MG63 (cell line): Measurements from ENCODE around the gene SLC26A11. TPM values are rescaled to one million over a fixed set of nuclear protein-coding genes. Genes with fewer than 3 reads are reported as not detected.
A peak's percentile ranks its signal among the peaks of the same experiment; 100 is the strongest.
"Not testable (repeated sequence)": the region's sequence is repeated elsewhere in the genome, so short reads cannot be mapped to it uniquely, and the experiment has no call there.

ENCODE experiments used
- DNase-seq: peaks from one replicate; pipeline ENCODE4 v3.0.0-alpha.2; 2020
- H3K27me3 ChIP-seq: fragments of 250-450 bp; sonication (Bioruptor Pico); 2 replicates; pipeline ENCODE4 v1.5.1; 2020; ENCODE audit warnings: mild to moderate bottlenecking, moderate library complexity
- H3K36me3 ChIP-seq: fragments of 250-450 bp; sonication (Bioruptor Pico); 2 replicates; pipeline ENCODE4 v1.5.1; 2020; ENCODE audit warnings: mild to moderate bottlenecking, moderate library complexity
- H3K4me3 ChIP-seq: fragments of 250-450 bp; sonication (Bioruptor Pico); 2 replicates; pipeline ENCODE4 v1.5.1; 2020; ENCODE audit warnings: mild to moderate bottlenecking, moderate library complexity
- H3K9me3 ChIP-seq: fragments of 250-450 bp; sonication (Bioruptor Pico); 2 replicates; pipeline ENCODE4 v1.5.1; 2020; ENCODE audit warnings: mild to moderate bottlenecking, moderate library complexity
- total RNA-seq: library from RNA; depleted of rRNA; stranded (reverse); fragments of >200 nt; shearing (Covaris generic); gene quantifications from 2 replicates; pipeline ENCODE4 v1.2.3, GENCODE V29; 2014; ENCODE audit warnings: low replicate concordance

SLC26A11 gene
- total RNA-seq, 1 experiment from 2014 or later: 7.3 TPM

DNA sequence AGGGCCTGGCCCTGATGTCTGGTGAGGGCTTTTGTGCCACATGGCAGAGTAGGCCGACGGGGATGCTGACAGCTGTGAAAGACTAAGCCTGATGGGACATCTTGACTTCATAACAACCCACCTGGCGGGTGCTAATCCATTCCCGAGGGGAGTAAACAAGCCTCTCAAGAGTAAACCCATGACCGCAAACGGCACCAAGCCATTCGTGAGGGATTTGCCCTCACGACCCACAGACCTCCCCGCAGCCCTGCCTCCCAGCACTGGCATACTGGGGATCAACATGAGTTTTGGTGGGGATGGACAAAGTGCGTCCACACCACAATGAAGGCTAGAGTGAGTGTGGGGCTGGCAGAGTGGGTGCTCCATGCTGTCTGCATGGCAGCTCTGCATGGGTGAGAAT lies 52.1 kb downstream of the SLC26A11 start:
- Histone ChIP-seq H3K27me3 (no peaks in the 10 kb centered on the region), H3K4me3 (no peak overlapping the region), H3K36me3 (peaks cover 42% of the 10 kb centered on the region), H3K9me3 (0 out of 2 replicates have a peak, but pooled peaks cover 2% of the 10 kb centered on the region)
- no peak for DNase-seq

DNA sequence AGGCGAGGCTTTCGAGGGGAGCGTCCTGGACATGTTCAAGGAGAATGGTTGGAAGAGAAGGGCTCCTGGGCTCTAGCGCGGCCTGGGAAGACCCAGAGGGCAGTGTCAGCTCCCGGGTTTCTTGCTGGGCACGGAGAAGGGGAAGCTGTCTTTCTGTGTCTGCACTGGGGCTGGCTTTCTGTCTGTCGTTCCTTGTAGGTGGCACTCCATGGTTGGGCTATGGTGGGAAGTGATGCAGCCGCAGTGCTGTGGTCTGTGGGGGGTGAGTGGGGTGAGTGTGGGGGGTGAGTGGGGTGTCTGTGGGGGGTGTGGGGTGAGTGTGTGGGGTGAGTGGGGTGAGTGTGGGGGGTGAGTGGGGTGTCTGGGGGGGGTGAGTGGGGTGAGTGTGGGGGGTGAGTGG lies 54.1 kb downstream of the SLC26A11 start:
- H3K36me3 ChIP-seq: peaks cover 28% of the 10 kb centered on the region
- DNase-seq: no peak
- no peaks in the 10 kb centered on the region for H3K27me3 ChIP-seq
- no peak overlapping the region for H3K4me3 ChIP-seq
- H3K9me3 ChIP-seq: 0 out of 2 replicates have a peak, but pooled peaks cover 2% of the 10 kb centered on the region

DNA sequence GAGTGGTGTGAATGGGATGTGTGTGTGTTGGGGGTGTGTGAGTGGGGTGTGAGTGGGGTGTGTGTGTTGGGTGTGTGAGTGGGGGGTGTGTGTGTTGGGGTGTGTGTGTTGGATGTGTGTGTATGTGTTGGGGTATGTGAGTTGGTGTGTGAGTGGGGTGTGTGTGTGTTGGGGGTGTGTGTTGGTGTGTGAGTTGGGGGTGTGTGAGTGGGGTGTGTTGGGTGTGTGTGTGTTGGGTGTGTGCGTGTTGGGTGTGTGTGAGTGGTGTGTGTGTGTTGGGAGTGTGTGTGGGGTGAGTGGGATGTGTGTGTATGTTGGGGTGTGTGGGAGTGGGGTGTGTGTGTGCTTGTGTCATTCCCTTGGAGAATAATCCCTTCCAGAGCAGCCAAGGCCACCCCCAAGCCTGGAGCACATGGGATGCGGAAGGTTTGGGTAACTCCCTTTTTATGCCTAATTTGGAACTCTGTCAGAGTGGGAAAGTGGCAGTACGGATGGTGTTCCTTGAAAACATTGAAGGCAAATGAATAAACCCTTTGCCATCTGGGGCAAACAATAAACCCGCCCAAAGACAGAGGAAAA lies 54.7 kb downstream of the SLC26A11 start:
- Histone ChIP-seq H3K9me3 (0 out of 2 replicates have a peak, but pooled peaks cover 2% of the 10 kb centered on the region), H3K36me3 (peaks cover 25% of the 10 kb centered on the region), H3K4me3 (no peak overlapping the region), H3K27me3 (no peaks in the 10 kb centered on the region)
- DNase-seq: no peak

DNA sequence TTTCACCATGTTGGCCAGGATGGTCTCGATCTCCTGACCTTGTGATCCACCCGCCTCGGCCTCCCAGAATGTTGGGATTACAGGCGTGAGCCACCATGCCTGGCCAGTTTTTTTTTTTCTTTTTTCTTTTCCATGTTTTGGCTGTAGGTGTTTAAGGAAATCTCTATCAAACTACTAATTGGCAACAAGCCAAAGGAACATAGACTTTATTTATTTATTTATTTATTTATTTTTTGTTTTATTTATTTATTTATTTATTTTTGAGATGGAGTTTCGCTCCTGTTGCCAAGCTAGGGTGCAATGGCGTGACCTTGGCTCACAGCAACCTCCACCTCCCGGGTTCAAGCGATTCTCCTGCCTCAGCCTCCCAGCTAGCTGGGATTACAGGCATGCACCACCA lies 55.6 kb downstream of the SLC26A11 start:
- H3K36me3 ChIP-seq: peaks cover 31% of the 10 kb centered on the region
- H3K27me3 ChIP-seq, H3K9me3 ChIP-seq, H3K4me3 ChIP-seq, DNase-seq: not testable (repeated sequence)

DNA sequence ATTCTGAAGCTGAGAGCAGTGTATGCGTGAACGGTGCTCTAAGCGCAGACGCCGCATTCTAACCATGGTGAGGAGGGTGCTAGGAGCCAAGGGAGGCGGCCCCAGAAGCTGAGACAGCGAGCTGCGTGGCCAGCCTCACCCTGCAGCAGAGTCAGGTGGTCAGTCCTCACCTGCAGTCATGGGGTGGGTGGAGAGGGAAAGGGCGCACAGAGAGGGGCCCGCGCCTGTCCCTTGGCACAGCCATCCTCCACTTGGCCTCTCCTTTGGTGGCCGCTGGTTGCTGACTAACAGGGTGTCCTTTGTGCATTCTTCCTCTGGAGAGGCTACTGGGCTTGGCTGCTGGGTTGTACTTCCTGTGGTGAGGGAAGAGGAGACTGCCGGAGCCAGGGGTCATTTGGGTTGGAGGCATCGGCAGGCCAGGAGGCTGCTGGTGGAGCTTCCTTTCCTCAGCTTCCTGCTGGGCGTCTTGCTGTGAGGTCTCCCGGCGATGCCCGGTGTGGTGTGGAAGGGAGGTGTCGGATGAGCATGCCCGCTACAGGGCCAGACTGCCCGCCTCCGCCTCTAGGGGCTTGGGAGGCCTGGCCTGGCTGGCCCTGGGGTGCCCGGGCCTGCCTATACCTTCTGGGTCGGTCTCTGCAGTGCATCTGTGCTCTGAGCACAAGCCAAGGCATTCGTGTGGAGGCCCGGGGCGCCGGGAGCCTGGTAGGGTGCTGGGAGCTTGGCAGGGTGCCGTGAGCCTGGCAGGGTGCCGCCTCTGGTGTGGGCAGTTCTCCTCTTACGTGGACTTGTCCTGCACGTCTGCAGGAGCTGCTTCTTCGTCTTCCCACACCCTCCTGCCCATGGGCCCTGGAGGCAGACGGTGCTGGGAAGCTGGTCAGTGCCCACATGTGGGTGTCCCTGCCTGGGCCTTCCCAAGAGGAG lies 57.8 kb downstream of the SLC26A11 start:
- no peaks in the 10 kb centered on the region for H3K9me3 ChIP-seq
- H3K36me3 ChIP-seq: peaks cover 35% of the 10 kb centered on the region
- no peaks in the 10 kb centered on the region for H3K27me3 ChIP-seq
- H3K4me3 ChIP-seq: peak overlapping the region; percentile 0; the same call in 1 of the 2 replicates
- DNase-seq: peak; percentile 97

DNA sequence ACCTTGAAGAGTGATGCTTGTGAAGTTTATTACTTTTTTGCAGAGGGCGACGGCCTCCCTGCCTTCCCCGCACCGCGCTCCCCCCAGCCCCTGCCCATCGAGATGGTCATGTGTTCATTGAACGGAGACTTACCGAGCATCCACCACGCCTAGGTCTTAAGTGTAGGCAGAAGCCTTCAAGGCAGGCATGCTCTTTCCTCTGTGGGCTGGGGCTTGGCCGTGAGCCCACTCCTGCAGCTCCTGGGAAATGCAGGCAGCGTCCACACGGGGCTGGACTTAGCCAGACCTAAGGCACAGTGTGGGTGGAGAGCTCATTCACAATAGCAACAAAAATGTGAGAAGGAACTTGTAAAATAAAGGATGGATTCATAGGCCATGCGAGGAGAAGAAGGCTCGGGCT lies 59.7 kb downstream of the SLC26A11 start:
- Histone ChIP-seq H3K36me3 (peaks cover 38% of the 10 kb centered on the region), H3K9me3 (no peaks in the 10 kb centered on the region), H3K27me3 (no peaks in the 10 kb centered on the region), H3K4me3 (no peak overlapping the region)
- DNase-seq: peak; percentile 69

DNA sequence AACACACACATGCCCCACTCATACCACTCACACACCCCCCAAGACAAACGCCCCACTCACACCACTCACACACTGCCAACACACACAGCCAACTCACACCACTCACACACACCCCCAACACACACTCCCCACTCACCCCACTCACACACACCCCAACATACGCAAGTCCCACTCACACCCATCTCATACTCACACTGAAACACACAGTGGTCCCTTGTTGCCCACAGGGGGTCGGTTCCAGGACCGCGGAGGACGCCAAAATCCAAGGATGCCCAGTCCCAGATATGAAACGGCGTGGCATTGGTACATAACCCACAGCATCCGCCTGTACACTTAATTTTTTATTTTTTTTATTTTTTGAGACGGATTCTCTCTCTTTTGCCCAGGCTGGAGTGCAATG lies 61.3 kb downstream of the SLC26A11 start:
- no peak for DNase-seq
- H3K9me3 ChIP-seq: no peaks in the 10 kb centered on the region
- H3K27me3 ChIP-seq: no peaks in the 10 kb centered on the region
- H3K4me3 ChIP-seq: no peak overlapping the region
- H3K36me3 ChIP-seq: peaks cover 33% of the 10 kb centered on the region

DNA sequence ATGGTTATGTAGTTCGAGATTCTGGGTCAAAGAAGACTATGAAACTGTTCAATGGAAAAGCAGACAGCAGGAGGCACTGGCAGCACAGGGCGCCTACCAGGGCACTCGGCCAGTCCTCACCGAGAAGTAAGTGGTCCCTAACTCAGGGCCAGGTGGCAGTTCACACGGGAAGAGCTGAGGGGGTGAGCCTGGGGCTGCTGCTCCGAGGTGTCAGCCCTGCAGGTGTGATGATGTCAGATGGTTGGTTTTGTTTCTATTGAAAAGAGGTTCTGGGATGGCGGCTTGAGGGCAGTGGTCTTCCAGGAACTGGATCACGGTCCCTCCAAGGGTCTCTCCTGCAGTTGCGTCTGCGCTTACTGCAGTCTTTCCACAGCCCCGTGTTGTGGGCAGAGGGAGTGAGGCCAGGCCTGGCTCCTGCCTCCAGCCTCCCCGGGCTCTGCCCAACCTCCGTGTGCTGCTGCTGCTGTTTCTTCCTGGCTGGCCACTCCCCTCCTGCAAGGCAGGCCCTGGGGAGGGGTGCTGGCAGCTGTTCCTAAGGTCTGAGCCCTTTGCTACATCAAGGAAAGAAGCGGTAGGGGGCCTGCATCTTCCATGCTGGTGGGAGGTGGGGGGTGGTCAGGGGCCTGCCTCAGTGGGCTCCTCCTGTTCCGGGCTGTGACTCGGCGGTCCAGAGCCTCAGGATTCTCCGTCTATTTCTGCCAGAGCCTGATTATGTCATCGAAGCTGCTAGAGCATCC lies 63.1 kb downstream of the SLC26A11 start:
- Histone ChIP-seq H3K9me3 (no peaks in the 10 kb centered on the region), H3K4me3 (no peak overlapping the region), H3K36me3 (peaks cover 42% of the 10 kb centered on the region), H3K27me3 (no peaks in the 10 kb centered on the region)
- no peak for DNase-seq

DNA sequence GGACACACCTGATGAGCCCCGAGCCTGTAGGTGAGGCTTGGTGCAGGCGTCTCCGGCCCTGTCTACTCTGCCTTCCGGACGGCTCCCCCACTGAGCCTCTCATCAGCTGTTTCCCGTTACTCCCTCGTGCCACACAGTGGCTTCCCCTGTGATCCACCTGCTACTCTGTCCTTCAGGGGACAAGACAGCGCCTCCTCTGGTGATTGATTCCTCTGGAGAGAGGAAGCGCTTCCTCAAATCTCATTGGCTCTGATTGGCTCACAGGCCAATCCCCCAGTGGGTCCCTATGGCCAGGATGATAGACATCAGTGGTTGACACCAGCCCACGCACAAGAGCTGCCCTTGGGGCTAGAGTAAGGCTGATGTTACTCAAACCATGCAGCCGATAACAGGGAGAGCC lies 64.4 kb downstream of the SLC26A11 start:
- no peak for DNase-seq
- H3K9me3 ChIP-seq: no peaks in the 10 kb centered on the region
- no peaks in the 10 kb centered on the region for H3K27me3 ChIP-seq
- H3K36me3 ChIP-seq: peaks cover 54% of the 10 kb centered on the region
- H3K4me3 ChIP-seq: no peak overlapping the region

DNA sequence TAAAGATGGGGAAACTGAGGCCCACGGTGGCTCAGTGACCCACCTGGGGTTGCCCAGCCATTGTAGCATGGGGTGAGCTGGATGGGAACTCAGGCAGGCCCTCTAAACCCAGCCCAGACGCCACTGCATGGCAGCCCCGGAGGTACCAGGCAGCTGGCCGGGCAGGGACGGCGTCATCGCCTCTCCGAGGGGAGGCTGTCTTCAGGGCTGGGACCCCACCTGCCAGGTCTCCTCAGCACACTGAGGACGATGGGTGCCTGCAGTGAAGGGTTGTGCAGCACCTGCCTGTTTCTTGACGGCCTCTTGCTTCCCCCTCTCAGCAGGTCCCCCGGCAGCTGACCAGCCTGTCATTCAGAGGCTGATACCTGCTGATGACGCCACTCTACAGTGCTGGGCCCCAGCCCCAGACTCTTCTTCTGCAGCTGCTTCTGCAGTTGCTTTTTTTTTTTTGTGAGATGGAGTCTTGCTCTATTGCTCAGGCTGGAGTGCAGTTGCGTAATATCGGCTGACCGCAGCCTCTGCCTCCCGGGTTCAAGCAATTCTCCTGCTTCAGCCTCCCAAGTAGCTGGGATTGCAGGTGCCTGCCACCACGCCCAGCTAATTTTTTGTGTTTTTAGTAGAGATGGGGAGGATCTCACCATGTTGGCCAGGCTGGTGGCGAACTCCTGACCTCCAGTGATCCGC lies 65.2 kb downstream of the SLC26A11 start:
- Histone ChIP-seq H3K27me3 (no peaks in the 10 kb centered on the region), H3K4me3 (no peak overlapping the region), H3K9me3 (no peaks in the 10 kb centered on the region), H3K36me3 (peaks cover 55% of the 10 kb centered on the region)
- no peak for DNase-seq

DNA sequence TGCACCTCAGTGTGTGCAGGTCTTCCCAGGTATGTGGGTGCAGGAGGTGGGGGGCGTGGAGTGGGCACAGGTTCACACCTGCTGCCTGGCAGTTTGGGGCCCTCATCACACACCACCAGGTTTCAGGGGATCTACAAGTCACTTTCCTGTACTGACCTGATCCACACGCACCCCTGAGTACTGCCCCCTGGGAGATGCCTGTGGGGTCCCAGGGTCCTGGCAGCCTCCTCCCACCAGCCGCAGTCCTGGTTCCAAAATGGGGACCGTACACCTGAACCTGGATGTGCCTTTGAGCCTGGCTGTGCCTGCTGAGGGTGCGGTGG lies 66.4 kb downstream of the SLC26A11 start:
- Histone ChIP-seq H3K27me3 (no peaks in the 10 kb centered on the region), H3K9me3 (no peaks in the 10 kb centered on the region), H3K4me3 (no peak overlapping the region), H3K36me3 (peaks cover 60% of the 10 kb centered on the region)
- DNase-seq: no peak

DNA sequence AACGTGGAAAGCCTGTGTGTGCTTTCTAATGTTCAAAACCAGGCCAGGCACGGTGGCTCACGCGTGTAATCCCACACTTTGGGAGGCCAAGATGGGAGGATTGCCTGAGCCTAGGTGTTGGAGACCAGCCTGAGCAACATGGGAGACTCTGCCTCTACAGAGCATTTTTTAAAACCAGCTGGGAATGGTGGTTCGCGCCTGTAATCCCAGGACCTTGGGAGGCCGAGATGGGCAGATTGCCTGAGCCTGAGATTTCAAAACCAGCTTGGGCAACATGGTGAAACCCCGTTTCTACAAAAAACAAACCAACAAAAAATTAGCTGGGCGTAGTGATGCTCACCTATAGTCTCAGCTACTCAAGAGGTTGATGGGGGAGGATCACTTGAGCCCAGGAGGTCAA lies 66.8 kb downstream of the SLC26A11 start:
- Histone ChIP-seq H3K4me3 (no peak overlapping the region), H3K9me3 (no peaks in the 10 kb centered on the region), H3K36me3 (peaks cover 60% of the 10 kb centered on the region), H3K27me3 (no peaks in the 10 kb centered on the region)
- DNase-seq: no peak

DNA sequence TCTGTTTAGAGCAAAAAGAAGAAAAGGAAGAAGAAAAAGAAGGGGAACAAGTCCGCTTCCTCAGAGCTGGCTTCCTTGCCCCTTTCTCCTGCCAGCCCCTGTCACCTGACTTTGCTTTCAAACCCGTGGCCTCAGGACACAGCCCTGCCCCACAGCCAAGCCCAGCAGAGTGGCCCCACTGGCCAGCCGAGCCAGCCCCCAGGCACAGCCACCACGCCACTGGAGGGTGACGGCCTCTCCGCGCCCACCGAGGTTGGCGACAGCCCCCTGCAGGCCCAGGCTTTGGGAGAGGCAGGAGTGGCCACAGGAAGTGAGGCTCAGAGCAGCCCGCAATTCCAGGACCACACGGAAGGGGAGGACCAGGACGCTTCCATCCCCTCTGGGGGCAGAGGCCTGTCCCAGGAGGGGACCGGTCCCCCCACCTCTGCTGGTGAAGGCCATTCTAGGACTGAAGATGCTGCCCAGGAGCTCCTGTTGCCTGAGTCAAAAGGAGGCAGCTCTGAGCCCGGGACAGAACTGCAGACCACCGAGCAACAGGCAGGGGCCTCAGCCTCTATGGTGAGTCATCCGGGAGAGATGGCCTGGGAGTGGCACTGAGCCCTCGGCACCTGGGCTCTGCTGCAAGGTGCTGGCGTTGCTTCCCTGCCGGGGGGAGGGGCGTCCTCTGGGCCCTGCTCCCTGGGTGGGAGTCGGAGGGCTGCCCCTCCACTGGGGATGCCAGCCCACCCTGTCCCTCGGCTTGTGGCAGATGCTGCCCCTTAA lies 67.8 kb downstream of the SLC26A11 start:
- H3K27me3 ChIP-seq: no peaks in the 10 kb centered on the region
- no peaks in the 10 kb centered on the region for H3K9me3 ChIP-seq
- no peak overlapping the region for H3K4me3 ChIP-seq
- no peak for DNase-seq
- peaks cover 64% of the 10 kb centered on the region for H3K36me3 ChIP-seq

DNA sequence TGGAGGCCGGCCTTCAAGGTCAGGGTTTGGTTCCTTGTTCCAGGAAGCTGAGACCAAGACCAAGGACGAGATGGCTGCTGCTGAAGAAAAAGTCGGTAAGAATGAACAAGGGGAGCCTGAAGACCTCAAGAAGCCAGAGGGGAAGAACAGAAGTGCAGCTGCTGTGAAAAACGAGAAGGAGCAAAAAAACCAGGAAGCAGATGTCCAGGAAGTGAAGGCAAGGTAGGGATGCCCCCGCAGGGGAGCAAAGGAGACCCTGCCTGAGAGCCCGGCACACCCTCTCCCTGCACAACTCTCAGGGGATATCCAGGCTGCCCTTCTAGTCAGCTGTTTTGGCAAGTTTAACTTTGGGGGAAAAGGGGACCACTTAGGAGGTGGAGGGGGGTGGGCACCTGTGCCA lies 69.4 kb downstream of the SLC26A11 start:
- Histone ChIP-seq H3K4me3 (no peak overlapping the region), H3K9me3 (no peaks in the 10 kb centered on the region), H3K27me3 (no peaks in the 10 kb centered on the region), H3K36me3 (peaks cover 73% of the 10 kb centered on the region)
- no peak for DNase-seq

DNA sequence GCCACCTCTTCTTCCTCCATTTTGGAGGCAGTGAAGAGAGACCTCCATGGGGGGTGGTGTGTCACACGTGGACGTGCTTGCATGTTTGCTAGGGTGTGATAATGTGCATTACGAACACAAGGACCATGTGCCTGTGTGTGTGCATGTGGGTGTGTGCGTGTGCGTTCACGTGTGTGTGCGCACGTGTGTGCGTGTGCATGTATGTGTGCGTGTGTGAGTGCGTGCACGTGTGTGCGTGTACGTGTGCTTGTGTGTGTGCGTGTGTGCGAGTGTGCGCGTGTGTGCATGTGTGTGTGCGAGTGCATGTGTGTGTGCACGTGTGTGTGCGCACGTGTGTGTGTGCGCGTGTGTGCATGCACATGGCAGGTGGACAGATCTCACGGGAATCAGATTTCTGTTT lies 69.9 kb downstream of the SLC26A11 start:
- no peaks in the 10 kb centered on the region for H3K27me3 ChIP-seq
- peaks cover 76% of the 10 kb centered on the region for H3K36me3 ChIP-seq
- DNase-seq: no peak
- H3K4me3 ChIP-seq: no peak overlapping the region
- H3K9me3 ChIP-seq: no peaks in the 10 kb centered on the region

DNA sequence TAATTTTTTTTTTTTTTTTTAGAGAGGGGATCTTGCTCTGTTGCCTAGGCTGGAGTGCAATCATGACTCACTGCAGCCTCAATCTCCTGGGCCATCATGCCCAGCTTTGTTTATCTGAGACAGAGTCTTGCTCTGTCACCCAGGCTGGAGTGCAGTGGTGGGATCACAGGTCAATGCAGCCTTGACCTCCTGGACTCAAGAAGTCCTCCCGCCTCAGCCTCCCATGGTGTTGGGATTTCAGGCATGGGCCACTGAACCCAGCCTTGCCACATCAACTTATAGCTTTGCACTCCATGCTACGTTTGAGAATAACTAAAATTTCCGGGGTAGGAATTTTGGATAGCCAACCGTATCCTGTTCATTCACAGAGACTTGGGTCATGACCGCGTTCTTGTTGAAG lies 71.0 kb downstream of the SLC26A11 start:
- no peaks in the 10 kb centered on the region for H3K9me3 ChIP-seq
- peaks cover 86% of the 10 kb centered on the region for H3K36me3 ChIP-seq
- no peak overlapping the region for H3K4me3 ChIP-seq
- DNase-seq: no peak
- no peaks in the 10 kb centered on the region for H3K27me3 ChIP-seq
